Measurements from ENCODE around the gene CDH4. TPM values are rescaled to one million over a fixed set of nuclear protein-coding genes. Genes with fewer than 3 reads are reported as not detected.

Gene CDH4
- total RNA-seq, 6 experiments from 2014 or later = 5.8 to 12.8 (median 10.9) TPM

DNA sequence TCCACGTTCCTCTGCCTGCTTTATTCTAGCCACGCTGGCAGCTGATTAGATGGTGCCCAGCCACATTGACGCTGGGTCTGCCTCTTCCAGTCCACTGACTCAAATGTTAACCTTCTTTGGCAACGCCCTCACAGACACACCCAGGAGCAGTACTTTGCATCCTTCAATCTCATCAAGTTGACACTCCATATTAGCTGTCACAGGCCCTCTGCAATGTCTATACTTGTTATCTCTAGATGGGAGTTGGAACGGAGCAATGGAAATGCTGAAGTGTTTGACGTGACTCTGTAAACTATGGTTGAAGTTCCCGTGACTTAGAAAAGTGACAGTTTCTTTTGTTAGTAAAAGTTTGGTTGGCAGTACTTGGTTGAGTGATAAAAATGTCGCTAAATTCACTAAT lies 291.0 kb downstream of the CDH4 start:
- Mint-ChIP-seq H3K27me3 (ENCODE audit: insufficient read depth) (no peaks in the 10 kb centered on the region; the same call in 1 of the 2 replicates), H3K36me3 (ENCODE audit: low read depth) (no peaks in the 10 kb centered on the region), H3K4me3 (no peak overlapping the region), H3K9me3 (no peaks in the 10 kb centered on the region), H3K4me1 (ENCODE audit: low read depth) (no peaks in the 10 kb centered on the region), H3K27ac (no peak overlapping the region)
- DNase-seq = no peak
- TF ChIP-seq CTCF (IDR thresholded peaks at IDR 0.05) = no peak

DNA sequence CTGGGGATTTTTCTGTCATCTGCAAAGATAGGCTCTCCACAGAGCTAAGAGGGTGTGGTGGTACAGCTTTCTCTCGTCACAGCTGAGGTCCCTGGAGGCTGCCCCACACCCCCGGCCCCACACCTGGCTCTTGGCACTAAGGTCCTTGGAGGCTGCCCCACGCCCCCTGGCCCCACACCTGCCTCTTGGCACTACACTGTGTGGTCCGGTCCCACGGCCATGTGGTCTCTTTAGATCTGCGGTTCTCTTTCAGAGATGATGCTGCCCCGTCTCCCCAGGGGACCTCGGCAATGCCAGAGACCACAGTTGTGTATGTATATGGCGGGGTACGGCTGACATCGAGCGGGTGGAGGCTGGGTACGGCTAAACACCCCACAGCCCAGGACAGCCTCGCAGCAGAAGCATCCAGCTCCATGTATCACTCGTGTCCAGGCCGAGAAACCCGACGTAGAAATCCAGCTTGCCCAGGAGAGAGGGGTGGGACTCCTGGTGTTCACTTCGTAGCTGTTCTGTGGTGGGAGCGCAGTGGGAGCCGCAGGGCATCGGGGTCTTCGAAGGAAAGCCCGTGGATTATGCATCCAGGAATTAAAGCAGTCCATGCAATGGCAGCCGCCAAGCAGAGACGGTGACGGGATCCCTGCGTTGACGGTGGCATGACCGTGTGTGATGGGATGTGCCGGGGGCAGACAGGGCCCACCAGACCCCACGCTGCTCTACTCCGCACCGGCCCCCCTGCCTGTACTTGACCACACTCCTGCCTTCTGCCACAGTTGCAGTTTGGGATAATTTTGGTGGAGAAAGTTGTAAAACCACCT lies 292.1 kb downstream of the CDH4 start:
- Mint-ChIP-seq H3K27ac (no peak overlapping the region), H3K27me3 (ENCODE audit: insufficient read depth) (no peaks in the 10 kb centered on the region), H3K4me1 (ENCODE audit: low read depth) (no peaks in the 10 kb centered on the region), H3K9me3 (no peaks in the 10 kb centered on the region), H3K4me3 (no peak overlapping the region), H3K36me3 (ENCODE audit: low read depth) (no peaks in the 10 kb centered on the region)
- DNase-seq = no peak
- no peak for TF ChIP-seq CTCF (IDR thresholded peaks at IDR 0.05)

DNA sequence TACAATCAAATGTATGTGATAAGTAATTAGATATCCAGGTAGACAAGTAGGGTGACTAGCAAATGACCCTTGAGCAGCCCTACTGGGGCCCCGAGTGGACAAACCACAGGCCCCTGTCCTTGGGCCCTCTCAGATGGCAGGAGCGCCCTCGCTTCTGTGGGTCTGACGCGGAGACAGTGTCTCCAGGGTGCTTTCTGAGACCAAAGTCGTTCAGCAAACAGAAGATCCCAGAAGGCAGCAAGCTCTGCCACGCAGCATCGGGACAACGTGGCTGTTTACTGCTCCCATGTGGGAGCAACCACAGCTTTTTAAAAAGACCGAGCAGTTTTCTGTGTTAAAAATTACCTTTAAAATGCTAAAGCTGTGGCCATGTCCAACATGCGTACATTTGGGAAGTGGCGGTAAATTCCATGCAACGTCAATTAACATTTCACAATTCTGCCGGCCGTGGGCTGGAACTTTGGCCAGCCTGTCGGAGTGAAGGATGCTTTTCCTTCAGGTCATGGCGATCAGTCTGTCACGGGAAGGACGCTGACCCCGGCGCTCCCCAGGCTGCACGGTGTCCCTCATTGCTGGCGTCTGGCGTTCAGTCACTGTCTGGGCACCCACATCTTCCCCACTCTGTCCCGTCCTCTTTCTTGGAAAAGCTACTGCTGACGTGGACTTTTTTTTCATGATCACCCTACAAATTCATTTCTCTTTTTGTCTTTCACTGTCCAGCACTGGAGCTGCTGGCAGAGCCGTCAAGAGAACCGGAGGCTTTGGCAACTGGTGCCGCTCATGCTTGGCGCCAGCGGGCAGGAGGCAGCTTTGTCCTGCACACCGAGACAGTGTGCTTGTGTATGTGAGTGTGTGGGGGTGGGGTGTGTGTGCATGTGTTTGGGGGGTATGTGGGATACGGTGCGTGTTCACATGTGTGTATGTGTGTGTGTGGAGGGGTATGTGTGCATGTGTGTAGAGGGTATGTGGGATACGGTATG lies 293.1 kb downstream of the CDH4 start:
- H3K27me3 Mint-ChIP-seq (ENCODE audit: insufficient read depth) = no peaks in the 10 kb centered on the region
- H3K9me3 Mint-ChIP-seq = no peaks in the 10 kb centered on the region
- no peak overlapping the region for H3K27ac Mint-ChIP-seq
- DNase-seq = no peak
- H3K36me3 Mint-ChIP-seq (ENCODE audit: low read depth) = no peaks in the 10 kb centered on the region
- H3K4me3 Mint-ChIP-seq = no peak overlapping the region
- no peaks in the 10 kb centered on the region for H3K4me1 Mint-ChIP-seq (ENCODE audit: low read depth)
- no peak for TF ChIP-seq CTCF (IDR thresholded peaks at IDR 0.05)

- no peaks in the 10 kb centered on the region for H3K36me3 Mint-ChIP-seq (ENCODE audit: low read depth)
- no peak overlapping the region for H3K27ac Mint-ChIP-seq
- H3K27me3 Mint-ChIP-seq (ENCODE audit: insufficient read depth) = no peaks in the 10 kb centered on the region
- H3K4me1 Mint-ChIP-seq (ENCODE audit: low read depth) = no peaks in the 10 kb centered on the region
- no peaks in the 10 kb centered on the region for H3K9me3 Mint-ChIP-seq
- H3K4me3 Mint-ChIP-seq = no peak overlapping the region
- TF ChIP-seq CTCF (IDR thresholded peaks at IDR 0.05) = no peak
- DNase-seq = no peak
Observed at GRCh38 chr20:61546641-61547040, 294.6 kb downstream of the CDH4 start.

- H3K9me3 Mint-ChIP-seq = no peaks in the 10 kb centered on the region
- H3K27ac Mint-ChIP-seq = no peak overlapping the region
- H3K36me3 Mint-ChIP-seq (ENCODE audit: low read depth) = no peaks in the 10 kb centered on the region
- no peak overlapping the region for H3K4me3 Mint-ChIP-seq
- H3K27me3 Mint-ChIP-seq (ENCODE audit: insufficient read depth) = no peaks in the 10 kb centered on the region; the same call in 1 of the 2 replicates
- DNase-seq = no peak
- H3K4me1 Mint-ChIP-seq (ENCODE audit: low read depth) = no peaks in the 10 kb centered on the region
- TF ChIP-seq CTCF (IDR thresholded peaks at IDR 0.05) = no peak
Observed at GRCh38 chr20:61548069-61548468, 296.0 kb downstream of the CDH4 start.
